Stimulated activated CD4-positive, alpha-beta T cell treated with anti-CD3 and anti-CD28 coated beads, Interleukin-15, amount 100 ng/mL, for 24 hours (primary cell): ENCODE data around the gene DNAJC18.
"Not testable (repeated sequence)": the region's sequence is repeated elsewhere in the genome, so short reads cannot be mapped to it uniquely, and the experiment has no call there.

ENCODE experiments used
- DNase-seq: peaks from one replicate; pipeline ENCODE4 v3.0.0-alpha.2; 2020

Gene DNAJC18

GRCh38 chr5:139439013-139439903 lies at the start of gene DNAJC18:
Gene DNAJC18 (minus strand): TSS chr5:139439525. CDS start chr5:139439445, 80 bp downstream.
- DNase-seq = peak; percentile 95

- no peak for DNase-seq
These were observed 48.9 kb upstream of the DNAJC18 start for GRCh38 chr5:139488260-139488659.

- DNase-seq = no peak
These were observed 46.9 kb upstream of the DNAJC18 start for GRCh38 chr5:139486201-139486600.

GRCh38 chr5:139482890-139483208 lies 43.5 kb upstream of the DNAJC18 start:
- DNase-seq = not testable (repeated sequence)

GRCh38 chr5:139482050-139482889 lies 42.9 kb upstream of the DNAJC18 start, which contains the start of gene STING1:
Gene STING1 (minus strand): TSS chr5:139482758. CDS start chr5:139481704, 1,054 bp downstream.
- peak; percentile 83 for DNase-seq

- DNase-seq = no peak
These were observed 42.3 kb upstream of the DNAJC18 start for GRCh38 chr5:139481580-139482049.

GRCh38 chr5:139481122-139481533 lies 41.8 kb upstream of the DNAJC18 start:
- DNase-seq = peak; percentile 68

GRCh38 chr5:139479729-139480128 lies 40.4 kb upstream of the DNAJC18 start:
- DNase-seq = not testable (repeated sequence)

GRCh38 chr5:139478657-139479423 lies 39.5 kb upstream of the DNAJC18 start:
- DNase-seq = not testable (repeated sequence)

GRCh38 chr5:139475865-139476617 lies 36.7 kb upstream of the DNAJC18 start:
- DNase-seq = no peak

GRCh38 chr5:139474890-139475791 lies 35.8 kb upstream of the DNAJC18 start:
- no peak for DNase-seq

- DNase-seq = peak; percentile 38
These were observed 34.2 kb upstream of the DNAJC18 start for GRCh38 chr5:139473565-139473964.

- DNase-seq = no peak
These were observed 33.8 kb upstream of the DNAJC18 start for GRCh38 chr5:139473105-139473504.

- DNase-seq = peak; percentile 34
These were observed 33.2 kb upstream of the DNAJC18 start for GRCh38 chr5:139472386-139473030.

- peak; percentile 59 for DNase-seq
These were observed 31.5 kb upstream of the DNAJC18 start, which contains the start of gene SMIM33 for GRCh38 chr5:139470821-139471300. Gene SMIM33 (plus strand): TSS chr5:139471004. CDS start chr5:139471122, 118 bp downstream.

- no peak for DNase-seq
These were observed 29.2 kb upstream of the DNAJC18 start for GRCh38 chr5:139468421-139468931.

- DNase-seq = no peak
These were observed 23.4 kb upstream of the DNAJC18 start, which contains the start of gene ECSCR for GRCh38 chr5:139462586-139463276. Gene ECSCR (minus strand): TSS chr5:139462743. CDS start chr5:139462670, 73 bp downstream.

GRCh38 chr5:139461698-139462097 lies 22.4 kb upstream of the DNAJC18 start:
- DNase-seq = no peak

GRCh38 chr5:139461176-139461575 lies 21.9 kb upstream of the DNAJC18 start:
- DNase-seq = no peak
